GM21515 (cell line): Measurements from ENCODE around the gene DPY30.

Source experiments
- ATAC-seq: cut with Tn5 transposase; IDR thresholded peaks from one replicate; pipeline ENCODE4 v1.9.1; 2021; ENCODE audit not compliant: unreplicated experiment

DPY30 gene

DNA sequence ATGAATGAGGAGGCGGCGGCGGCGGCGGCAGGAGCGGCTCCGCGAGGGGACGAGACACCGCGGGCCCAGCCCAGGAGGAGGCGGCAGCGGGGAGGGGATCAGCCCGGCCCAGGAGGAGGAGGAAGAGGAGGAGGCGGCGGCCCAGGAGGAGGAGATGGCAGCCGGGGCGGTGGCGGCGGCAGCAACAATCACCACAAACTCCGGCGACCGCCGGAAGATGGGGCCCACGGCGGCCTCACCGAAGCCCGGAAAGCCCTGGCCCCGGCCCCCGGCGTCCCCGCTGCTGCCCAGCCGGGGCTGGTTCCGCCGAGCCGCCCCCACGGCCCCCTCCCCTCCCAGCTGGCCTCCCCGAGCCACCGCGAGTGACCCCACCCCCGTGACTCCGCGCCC is 29.3 kb downstream of the DPY30 start:
- peak; percentile 49 for ATAC-seq

DNA sequence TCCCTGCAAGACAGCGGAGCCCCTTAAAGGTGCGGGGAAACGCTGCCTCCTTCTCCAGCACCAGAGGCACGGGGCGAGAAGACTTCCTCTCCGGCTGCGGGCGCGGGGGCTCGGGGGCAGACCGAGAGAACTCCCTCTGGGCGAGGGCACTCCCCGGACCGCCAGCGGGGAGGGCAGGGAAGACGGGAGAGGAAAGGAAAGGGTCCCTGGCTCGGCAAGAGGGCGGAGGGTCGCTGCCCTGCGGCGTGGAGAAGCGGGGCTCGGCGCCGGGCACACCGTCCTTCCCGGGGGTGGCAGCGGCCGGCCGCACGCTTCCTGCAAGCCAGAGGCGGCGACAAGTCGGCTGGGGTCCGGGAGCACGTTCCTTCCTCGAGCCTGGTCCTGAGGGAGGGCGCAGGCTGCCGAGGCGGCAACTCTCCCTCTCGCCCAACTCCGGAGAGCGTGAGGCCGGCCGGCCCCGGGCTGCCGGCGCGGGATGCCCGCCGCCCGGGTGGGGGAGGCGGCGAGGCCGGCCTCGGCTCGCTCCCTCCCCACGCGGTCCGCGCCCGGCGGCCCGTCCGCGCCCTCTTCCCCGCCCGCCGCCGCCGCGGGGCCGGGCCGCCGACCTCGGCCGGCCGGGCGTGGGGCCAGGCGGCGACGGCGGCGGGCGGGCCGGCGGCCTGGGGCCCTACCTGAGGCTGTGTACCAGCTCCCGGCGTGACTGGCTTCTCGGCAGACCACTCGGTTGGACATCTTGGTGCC is 29.9 kb downstream of the DPY30 start:
- peak; percentile 27 for ATAC-seq

- no peak for ATAC-seq
Measured at GRCh38 chr2:32008805-32009515, 30.6 kb downstream of the DPY30 start.

DNA sequence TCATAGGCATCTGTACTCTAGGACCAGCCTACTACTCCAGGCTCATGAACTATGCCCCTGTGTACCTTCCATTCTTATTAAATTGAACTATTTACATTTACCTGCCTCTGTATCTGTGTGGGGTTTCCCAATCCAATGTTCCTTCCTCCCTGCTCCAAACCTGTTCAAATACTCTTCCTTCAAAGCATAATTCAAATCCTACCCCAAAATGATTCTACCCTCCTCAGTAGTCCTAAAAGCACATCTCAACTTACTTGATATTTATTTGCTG is 32.5 kb downstream of the DPY30 start:
- no peak for ATAC-seq

DNA sequence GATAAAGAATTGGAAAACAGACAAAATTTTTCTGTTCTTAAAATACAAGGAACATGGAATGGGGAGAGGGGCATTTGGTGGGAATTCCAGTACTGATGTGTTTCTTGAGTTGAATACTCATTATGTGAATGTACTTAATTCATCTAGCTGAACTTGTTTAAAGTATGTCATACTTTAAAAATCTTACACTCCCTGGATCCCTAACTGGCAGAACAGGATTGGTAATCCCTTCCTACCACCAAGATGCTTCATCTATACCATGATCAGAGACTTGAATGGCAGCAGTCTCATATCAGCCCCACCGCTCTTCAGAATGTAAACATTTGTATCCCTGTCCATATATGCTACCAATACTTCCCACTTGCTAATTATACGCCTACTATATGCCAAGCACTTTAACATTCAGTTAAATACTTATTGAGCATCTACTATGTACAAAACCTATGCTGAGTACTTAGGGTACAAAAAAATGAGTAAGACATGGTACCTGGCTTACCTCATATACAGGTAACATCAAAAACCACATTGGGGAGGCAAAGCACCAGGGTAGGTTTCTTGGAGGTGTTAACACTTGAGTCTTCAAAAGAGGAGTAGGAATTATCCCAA is 34.1 kb downstream of the DPY30 start:
- no peak for ATAC-seq

GRCh38 chr2:32003791-32004190 is 35.8 kb downstream of the DPY30 start:
- ATAC-seq = no peak

- ATAC-seq = no peak
Measured at GRCh38 chr2:32002406-32002805, 37.2 kb downstream of the DPY30 start.

GRCh38 chr2:31999438-31999837 is 40.2 kb downstream of the DPY30 start:
- no peak for ATAC-seq

DNA sequence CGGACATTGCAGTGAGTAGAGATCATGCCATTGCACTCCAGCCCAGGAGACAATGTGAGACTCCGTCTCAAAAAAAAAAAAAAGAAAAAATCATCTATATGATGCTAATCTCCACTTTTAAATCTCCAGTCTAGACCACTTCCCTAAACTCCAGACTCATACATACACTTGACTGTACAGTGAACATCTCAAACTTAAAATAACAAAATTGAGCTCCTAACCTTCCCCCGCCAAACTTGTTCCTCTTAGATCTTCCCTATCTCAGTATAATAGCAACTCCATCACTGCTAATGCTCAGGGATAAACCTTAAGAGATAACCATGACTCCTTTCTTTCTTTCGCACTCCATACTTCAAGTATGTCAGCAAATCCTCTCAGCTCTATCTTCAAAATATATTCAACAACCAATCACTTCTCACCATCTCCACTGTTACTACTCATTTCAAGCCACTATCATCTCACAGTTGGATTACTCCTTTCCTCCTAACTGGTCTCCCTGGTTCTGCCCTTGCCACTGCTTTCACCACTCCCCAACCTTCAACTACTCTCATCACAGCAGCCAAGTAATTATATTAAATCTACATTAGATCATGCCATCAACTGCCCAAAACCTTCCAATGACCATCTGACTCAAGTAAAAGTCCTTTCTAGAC is 40.7 kb downstream of the DPY30 start:
- no peak for ATAC-seq

- no peak for ATAC-seq
Measured at GRCh38 chr2:31997653-31998052, 42.0 kb downstream of the DPY30 start.

DNA sequence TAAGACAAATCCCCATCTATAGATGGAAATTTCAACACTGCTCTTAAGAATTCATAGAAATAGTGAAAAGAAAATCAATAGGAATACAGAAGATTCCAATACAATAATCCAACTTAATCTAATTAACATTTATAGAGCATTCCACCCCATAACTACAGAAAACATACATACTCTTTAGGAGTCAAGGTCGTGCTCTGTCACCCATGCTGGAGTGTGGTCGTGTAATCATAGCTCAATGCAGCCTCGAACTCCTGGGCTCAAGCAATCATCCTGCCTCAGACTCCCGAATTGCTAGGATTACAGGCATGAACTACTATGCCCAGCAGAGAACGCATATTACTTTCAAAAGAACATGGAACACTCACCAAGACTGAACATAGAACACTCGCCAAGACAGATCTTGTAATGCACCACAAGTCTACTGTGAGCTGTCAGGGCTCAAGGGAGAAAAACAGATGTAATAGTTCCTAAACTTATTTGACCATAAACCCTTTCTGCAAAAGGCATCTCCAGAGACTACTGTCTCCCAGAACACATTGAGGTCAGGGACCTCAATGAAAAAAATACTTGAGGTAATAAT is 42.9 kb downstream of the DPY30 start:
- ATAC-seq = no peak

GRCh38 chr2:31992934-31993333 is 46.7 kb downstream of the DPY30 start:
- ATAC-seq = no peak

GRCh38 chr2:31992025-31992579 is 47.5 kb downstream of the DPY30 start:
- no peak for ATAC-seq

GRCh38 chr2:31989946-31990345 is 49.7 kb downstream of the DPY30 start:
- no peak for ATAC-seq

DNA sequence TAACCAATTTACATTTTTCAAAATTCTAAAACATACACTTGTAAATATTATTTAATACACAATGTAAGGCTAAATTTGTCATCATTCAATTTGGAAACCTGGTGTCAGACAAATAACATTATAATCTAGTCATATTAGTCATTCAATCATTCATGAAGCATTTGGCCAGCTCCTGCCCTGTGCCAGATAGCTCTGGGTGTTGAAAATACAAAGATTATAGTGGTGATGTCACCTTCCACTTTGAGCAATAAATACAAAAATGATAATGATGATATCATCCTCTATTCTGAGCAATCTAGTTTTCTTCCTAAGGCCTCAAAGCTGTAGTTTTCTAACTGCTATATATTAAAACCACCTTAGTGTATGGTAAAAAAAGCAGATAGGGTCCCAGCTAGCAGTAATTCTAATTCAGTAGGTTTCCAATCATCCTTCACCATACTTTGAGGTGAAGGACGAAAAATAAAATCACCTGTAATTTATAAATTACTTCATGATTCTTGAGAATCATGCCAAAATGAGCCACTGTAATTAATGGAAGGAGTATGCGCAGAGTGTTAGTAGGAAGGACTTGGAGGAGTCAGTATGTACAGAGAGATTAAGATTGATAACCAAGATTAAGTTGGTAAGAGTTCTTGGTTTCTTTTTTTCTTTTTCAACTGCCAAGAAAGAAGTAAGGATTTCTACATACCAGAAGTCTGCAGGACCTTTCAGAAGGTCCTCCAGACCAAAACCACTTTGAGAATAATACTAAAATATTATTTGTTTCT is 52.0 kb downstream of the DPY30 start:
- no peak for ATAC-seq

GRCh38 chr2:31986906-31987305 is 52.7 kb downstream of the DPY30 start:
- ATAC-seq = no peak

- no peak for ATAC-seq
Measured at GRCh38 chr2:31983762-31984467, 55.7 kb downstream of the DPY30 start.

GRCh38 chr2:31980674-31981356 is 58.8 kb downstream of the DPY30 start:
- peak; percentile 99 for ATAC-seq

DNA sequence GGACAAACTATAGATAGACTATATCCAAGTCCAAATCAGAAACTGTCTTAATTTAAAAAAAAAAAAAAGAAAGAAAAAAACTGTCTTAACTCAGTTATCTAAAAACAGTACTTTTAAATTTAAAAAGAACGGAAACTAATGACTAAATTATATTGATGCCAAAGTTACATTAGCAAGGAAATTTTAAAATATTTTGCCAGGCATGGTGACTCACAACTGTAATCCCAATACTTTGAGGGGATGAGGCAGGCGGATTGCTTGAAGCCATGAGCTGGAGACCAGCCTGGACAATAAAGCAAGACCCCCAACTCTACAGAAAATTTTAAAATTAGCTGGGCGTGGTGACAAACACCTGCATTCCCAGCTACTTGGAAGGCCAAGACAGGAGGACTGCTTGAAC is 59.6 kb downstream of the DPY30 start:
- ATAC-seq = no peak
